Measurements from ENCODE around the gene TMPRSS5. TPM values are rescaled to one million over a fixed set of nuclear protein-coding genes. Genes with fewer than 3 reads are reported as not detected.
"Not testable (repeated sequence)": the region's sequence is repeated elsewhere in the genome, so short reads cannot be mapped to it uniquely, and the experiment has no call there.

TMPRSS5 gene
- total RNA-seq, 1 experiment from 2014 or later = 1.5 TPM

GRCh38 chr11:113675003-113675561, 31.0 kb downstream of the TMPRSS5 start:
- no peak overlapping the region for H3K4me3 ChIP-seq (ENCODE audit: low read depth, low read length, poor library complexity, severe bottlenecking)
- POLR2A ChIA-PET (ENCODE audit: low non-redundant PET) = no interaction called here
- no peaks in the 10 kb centered on the region for H3K27me3 ChIP-seq (replicated peaks; ENCODE audit: insufficient read depth, low read depth, low read length, poor library complexity)
- CTCF ChIA-PET = interaction anchor here (0.7 kb wide), 1 partner anchor 331 kb away, joined by 3 read pairs; no protein-coding TSS in a partner anchor
- H3K36me3 ChIP-seq (ENCODE audit: insufficient read depth, low read length, poor library complexity, severe bottlenecking) = no peaks in the 10 kb centered on the region
- no peaks in the 10 kb centered on the region for H3K4me1 ChIP-seq (ENCODE audit: insufficient read depth, low read length, poor library complexity, severe bottlenecking)
- H3K9me3 ChIP-seq (ENCODE audit: low read depth, low read length, poor library complexity, severe bottlenecking) = no peaks in the 10 kb centered on the region
- TF ChIP-seq EZH2 (IDR thresholded peaks at IDR 0.05; ENCODE audit: borderline replicate concordance, low read depth, low read length, poor library complexity, severe bottlenecking) (no peak), CTCF (conservative IDR thresholded peaks at IDR 0.05; ENCODE audit: low read depth, low read length) (no peak)
- H3K27ac ChIP-seq (ENCODE audit: low read depth, low read length, poor library complexity, severe bottlenecking) = no peak overlapping the region
- intact Hi-C loops (cut with micrococcal nuclease; ENCODE audit: unreplicated experiment) = no loop called here
- DNase-seq (ENCODE audit: low spot score) = no peak
- BruUV-seq (replicated peaks) = no TSS peak

DNA sequence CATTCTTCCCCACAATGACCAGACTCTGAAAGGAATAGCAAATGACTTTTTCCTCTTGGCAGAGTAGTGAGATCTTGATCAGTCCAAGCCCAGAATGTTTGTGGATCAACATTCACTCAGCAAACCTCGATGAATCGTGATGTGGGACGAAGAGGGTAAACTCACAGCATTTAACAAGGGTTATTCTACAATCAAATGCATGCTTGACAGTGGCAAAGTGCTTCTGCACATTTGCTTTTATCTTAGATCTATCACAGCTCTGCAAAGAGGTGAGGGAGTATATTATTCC, 31.8 kb downstream of the TMPRSS5 start:
- Histone ChIP-seq H3K27me3 (replicated peaks; ENCODE audit: insufficient read depth, low read depth, low read length, poor library complexity) (no peaks in the 10 kb centered on the region), H3K4me3 (ENCODE audit: low read depth, low read length, poor library complexity, severe bottlenecking) (no peak overlapping the region), H3K9me3 (ENCODE audit: low read depth, low read length, poor library complexity, severe bottlenecking) (no peaks in the 10 kb centered on the region), H3K4me1 (ENCODE audit: insufficient read depth, low read length, poor library complexity, severe bottlenecking) (no peaks in the 10 kb centered on the region), H3K27ac (ENCODE audit: low read depth, low read length, poor library complexity, severe bottlenecking) (no peak overlapping the region), H3K36me3 (ENCODE audit: insufficient read depth, low read length, poor library complexity, severe bottlenecking) (no peaks in the 10 kb centered on the region)
- ChIA-PET POLR2A (ENCODE audit: low non-redundant PET) (no interaction called here), CTCF (no interaction called here)
- TF ChIP-seq CTCF (conservative IDR thresholded peaks at IDR 0.05; ENCODE audit: low read depth, low read length) = no peak
- no peak for TF ChIP-seq EZH2 (IDR thresholded peaks at IDR 0.05; ENCODE audit: borderline replicate concordance, low read depth, low read length, poor library complexity, severe bottlenecking)
- intact Hi-C loops (cut with micrococcal nuclease; ENCODE audit: unreplicated experiment) = no loop called here
- DNase-seq (ENCODE audit: low spot score) = no peak
- no TSS peak for BruUV-seq (replicated peaks)

DNA sequence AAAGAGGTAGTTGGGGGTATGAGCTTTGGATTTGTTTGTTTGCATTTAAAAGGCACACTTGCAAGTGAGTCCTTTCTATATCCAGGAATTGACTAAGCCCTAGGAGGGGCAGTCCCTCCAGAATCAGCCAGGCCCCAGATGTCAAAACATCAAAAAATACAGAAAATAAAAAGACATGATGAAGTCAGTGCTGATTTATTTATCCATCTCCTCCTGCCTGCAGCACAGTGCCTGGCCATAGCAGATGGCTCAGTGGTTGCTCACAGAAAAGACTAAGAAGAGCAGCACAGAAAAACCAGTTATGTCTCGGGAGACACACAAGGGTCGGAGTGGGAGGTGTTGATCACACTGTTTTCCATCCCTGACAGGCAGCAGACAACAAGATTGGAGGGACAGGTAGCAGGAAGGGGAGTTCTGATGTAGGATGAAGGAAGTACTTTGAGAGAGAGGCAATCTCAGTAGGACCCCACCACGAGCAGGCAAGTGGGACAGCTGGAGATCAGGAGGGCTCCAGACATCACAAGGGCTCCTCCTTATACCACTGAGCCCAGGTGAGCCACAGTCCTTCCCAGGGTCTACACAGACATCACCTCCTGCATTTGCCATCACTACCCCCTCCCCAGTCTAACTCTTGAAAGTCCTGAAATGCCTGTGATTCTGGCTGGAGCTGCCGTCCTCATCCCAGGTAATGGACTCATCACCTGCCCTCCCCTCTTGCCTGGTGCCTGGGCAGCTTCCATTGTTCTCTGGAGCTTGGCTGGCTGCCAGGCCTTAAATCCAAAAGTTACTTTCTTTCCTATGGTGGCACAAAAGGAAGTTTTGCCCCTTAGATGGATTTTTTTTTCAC, 32.3 kb downstream of the TMPRSS5 start:
- no peaks in the 10 kb centered on the region for H3K36me3 ChIP-seq (ENCODE audit: insufficient read depth, low read length, poor library complexity, severe bottlenecking)
- no peak for DNase-seq (ENCODE audit: low spot score)
- no TSS peak for BruUV-seq (replicated peaks)
- H3K4me3 ChIP-seq (ENCODE audit: low read depth, low read length, poor library complexity, severe bottlenecking) = no peak overlapping the region
- H3K27me3 ChIP-seq (replicated peaks; ENCODE audit: insufficient read depth, low read depth, low read length, poor library complexity) = no peaks in the 10 kb centered on the region
- ChIA-PET CTCF (no interaction called here), POLR2A (ENCODE audit: low non-redundant PET) (no interaction called here)
- H3K27ac ChIP-seq (ENCODE audit: low read depth, low read length, poor library complexity, severe bottlenecking) = no peak overlapping the region
- TF ChIP-seq CTCF (conservative IDR thresholded peaks at IDR 0.05; ENCODE audit: low read depth, low read length) (no peak), EZH2 (IDR thresholded peaks at IDR 0.05; ENCODE audit: borderline replicate concordance, low read depth, low read length, poor library complexity, severe bottlenecking) (no peak)
- H3K9me3 ChIP-seq (ENCODE audit: low read depth, low read length, poor library complexity, severe bottlenecking) = no peaks in the 10 kb centered on the region
- intact Hi-C loops (cut with micrococcal nuclease; ENCODE audit: unreplicated experiment) = no loop called here
- no peaks in the 10 kb centered on the region for H3K4me1 ChIP-seq (ENCODE audit: insufficient read depth, low read length, poor library complexity, severe bottlenecking)

- CTCF ChIA-PET; BruUV-seq (replicated peaks): not testable (repeated sequence)
Observed at GRCh38 chr11:113671914-113672313, 34.2 kb downstream of the TMPRSS5 start.

More at GRCh38 chr11:113671914-113672313, 34.2 kb downstream of the TMPRSS5 start:
- POLR2A ChIA-PET (ENCODE audit: low non-redundant PET); DNase-seq (ENCODE audit: low spot score); H3K36me3 ChIP-seq (ENCODE audit: insufficient read depth, low read length, poor library complexity, severe bottlenecking); H3K27ac ChIP-seq (ENCODE audit: low read depth, low read length, poor library complexity, severe bottlenecking); H3K27me3 ChIP-seq (replicated peaks; ENCODE audit: insufficient read depth, low read depth, low read length, poor library complexity); H3K4me1 ChIP-seq (ENCODE audit: insufficient read depth, low read length, poor library complexity, severe bottlenecking); H3K9me3 ChIP-seq (ENCODE audit: low read depth, low read length, poor library complexity, severe bottlenecking); intact Hi-C loops (cut with micrococcal nuclease; ENCODE audit: unreplicated experiment); H3K4me3 ChIP-seq (ENCODE audit: low read depth, low read length, poor library complexity, severe bottlenecking): not testable (repeated sequence)

All from A673 (cell line).